Gastroesophageal sphincter (tissue), 4 donors: ENCODE results near the gene TNFSF11. TPM values are rescaled to one million over a fixed set of nuclear protein-coding genes. Genes with fewer than 3 reads are reported as not detected.

Experiments
- ATAC-seq: fragments of 150-250 bp; one replicate; pipeline ENCODE4 v1.9.1; 2016; ENCODE audit warnings: mild to moderate bottlenecking, moderate library complexity
- H3K27ac ChIP-seq, 4 donors: fragments of 200-600 bp; sonication (generic) in 3 of 4; 1 replicate in 3 of 4; 2 replicates in 1 of 4; pipeline ENCODE4 v1.5.1; 2016 to 2019
- H3K27me3 ChIP-seq: fragments of 200-600 bp; sonication (generic); one replicate; pipeline ENCODE4 v1.5.1; 2019
- H3K36me3 ChIP-seq, 2 donors: fragments of 200-600 bp; sonication (generic); one replicate each; pipeline ENCODE4 v1.5.1; 2019; ENCODE audit warnings: control low read depth in 1 of 2
- H3K4me1 ChIP-seq, 3 donors: fragments of 200-600 bp; sonication (generic); 1 replicate in 2 of 3; 2 replicates in 1 of 3; pipeline ENCODE4 v1.5.1; 2016 to 2019; ENCODE audit warnings: control low read depth in 2 of 3
- H3K4me3 ChIP-seq, 2 donors: fragments of 200-600 bp; sonication (generic); one replicate each; pipeline ENCODE4 v1.5.1; 2019; ENCODE audit warnings: mild to moderate bottlenecking in 1 of 2, moderate library complexity in 1 of 2
- H3K9me3 ChIP-seq, 3 donors: fragments of 200-600 bp; sonication (generic); one replicate each; pipeline ENCODE4 v1.5.1; 2017 to 2019; ENCODE audit warnings: control low read depth in 2 of 3
- CTCF ChIP-seq, 4 experiments: fragments of 200-600 bp in 2 of 4; fragments of 450-650 bp in 2 of 4; sonication (generic) in 1 of 4; IDR thresholded peaks; one replicate each; pipeline ENCODE4 v1.5.1; 2017 to 2019; ENCODE audit warnings: antibody characterized with exemption in 4 of 4, mild to moderate bottlenecking in 2 of 4, moderate library complexity in 2 of 4
- EP300 ChIP-seq: sonication (generic); formaldehyde crosslinking; IDR thresholded peaks from one replicate; pipeline ENCODE4 v1.6.1; 2017; ENCODE audit warnings: antibody characterized with exemption, mild to moderate bottlenecking
- POLR2A ChIP-seq, 2 donors: fragments of 450-650 bp; IDR thresholded peaks; one replicate each; pipeline ENCODE4 v1.6.1; 2017; ENCODE audit warnings: antibody characterized with exemption in 2 of 2, mild to moderate bottlenecking in 2 of 2, moderate library complexity in 1 of 2
- POLR2AphosphoS5 ChIP-seq: sonication (generic); formaldehyde crosslinking; IDR thresholded peaks from one replicate; pipeline ENCODE4 v1.6.1; 2017; ENCODE audit warnings: antibody characterized with exemption
- WGBS, 2 donors: methylation state at CpG; one replicate each; pipeline ENCODE4 v1.1.5; 2018; ENCODE audit warnings: low coverage in 1 of 2; 5-methylcytosine and 5-hydroxymethylcytosine counted together
- total RNA-seq, 4 donors: library from RNA; depleted of rRNA; stranded (reverse); fragments of >200 nt; gene quantifications; one replicate each; pipeline ENCODE4 v1.1.0, GENCODE V29; 2016

The TNFSF11 gene
- total RNA-seq, 4 donors from 2014 or later: 0.59 TPM; not detected in 3

GRCh38 chr13:42548731-42549551 is 25.0 kb upstream of the TNFSF11 start:
- 51% methylated on average over 10 of the region's 10 CpGs; no CpG with 5 or more reads in 1 of the 2 donors for WGBS, 2 donors
- Histone ChIP-seq H3K27ac (no peak overlapping the region), H3K4me1 (no peaks in the 10 kb centered on the region), H3K36me3 (no peaks in the 10 kb centered on the region), H3K9me3 (no peaks in the 10 kb centered on the region), H3K4me3 (no peak overlapping the region), H3K27me3 (no peaks in the 10 kb centered on the region)
- TF ChIP-seq POLR2A (IDR thresholded peaks at IDR 0.05): no peak
- no peak for TF ChIP-seq EP300
- no peak for TF ChIP-seq POLR2AphosphoS5
- no peak for TF ChIP-seq CTCF (IDR thresholded peaks at IDR 0.05)
- ATAC-seq: peak; percentile 56

DNA sequence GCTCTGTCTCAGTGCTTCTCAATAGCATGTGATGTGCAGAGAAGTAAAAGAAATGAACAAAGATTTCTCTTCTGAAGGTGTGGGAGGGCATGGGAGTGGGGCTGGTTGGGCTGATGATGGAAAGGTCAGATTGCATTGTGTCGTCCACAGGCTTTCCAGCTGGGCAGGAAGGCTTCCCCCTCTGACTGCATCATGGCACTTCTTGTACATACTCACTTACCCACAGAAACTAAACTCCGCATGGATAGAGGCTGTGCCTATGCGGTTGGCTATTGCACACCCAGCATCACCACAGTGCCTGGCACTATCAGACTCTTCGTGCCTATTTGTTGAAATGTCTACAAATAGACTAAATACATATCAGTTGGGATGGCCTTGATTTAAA is 24.4 kb upstream of the TNFSF11 start:
- Histone ChIP-seq H3K9me3 (no peaks in the 10 kb centered on the region), H3K4me3 (no peak overlapping the region), H3K36me3 (no peaks in the 10 kb centered on the region), H3K27ac (no peak overlapping the region), H3K27me3 (no peaks in the 10 kb centered on the region), H3K4me1 (no peaks in the 10 kb centered on the region)
- ATAC-seq: peak; percentile 30
- 77 to 85% methylated on average over 3 to 4 of the region's 4 CpGs for WGBS, 2 donors
- TF ChIP-seq CTCF (IDR thresholded peaks at IDR 0.05): no peak
- no peak for TF ChIP-seq POLR2AphosphoS5
- no peak for TF ChIP-seq POLR2A (IDR thresholded peaks at IDR 0.05)
- no peak for TF ChIP-seq EP300

GRCh38 chr13:42551611-42552010 is 22.3 kb upstream of the TNFSF11 start:
- no peak overlapping the region for H3K4me3 ChIP-seq
- no peak for TF ChIP-seq EP300
- no peak for TF ChIP-seq POLR2AphosphoS5
- no peak for TF ChIP-seq POLR2A (IDR thresholded peaks at IDR 0.05)
- no peak for TF ChIP-seq CTCF (IDR thresholded peaks at IDR 0.05)

GRCh38 chr13:42553098-42554046 is 20.6 kb upstream of the TNFSF11 start:
- Histone ChIP-seq H3K4me3 (no peak overlapping the region), H3K27me3 (no peaks in the 10 kb centered on the region), H3K27ac (no peak overlapping the region), H3K9me3 (no peaks in the 10 kb centered on the region), H3K4me1 (no peaks in the 10 kb centered on the region), H3K36me3 (no peaks in the 10 kb centered on the region)
- TF ChIP-seq CTCF (IDR thresholded peaks at IDR 0.05) (no peak), POLR2A (IDR thresholded peaks at IDR 0.05) (no peak), POLR2AphosphoS5 (no peak), EP300 (no peak)
- no peak for ATAC-seq
- 79% methylated on average over 3 of the region's 3 CpGs; no CpG with 5 or more reads in 1 of the 2 donors for WGBS, 2 donors

More at GRCh38 chr13:42551611-42552010, 22.3 kb upstream of the TNFSF11 start:
- no peak for ATAC-seq
- WGBS, 2 donors: 93 to 100% methylated on average over 2 of the region's 2 CpGs
- no peaks in the 10 kb centered on the region for H3K4me1 ChIP-seq
- no peaks in the 10 kb centered on the region for H3K36me3 ChIP-seq
- H3K9me3 ChIP-seq: no peaks in the 10 kb centered on the region
- H3K27ac ChIP-seq: no peak overlapping the region
- H3K27me3 ChIP-seq: no peaks in the 10 kb centered on the region
